ENCODE results near the gene COL27A1. TPM values are rescaled to one million over a fixed set of nuclear protein-coding genes. Genes with fewer than 3 reads are reported as not detected.

Gene COL27A1
- total RNA-seq, 2 experiments from 2014 or later, result 1.7 to 1.9 TPM

Small RNAs within 50 kb of the gene (microRNA-seq; reads per million reads assigned to microRNA genes)
- 70.8 reads per million, percentile 50 among the genes with 10 or more reads in this experiment for gene MIR455

Other genes starting within 250 kb of the COL27A1 start
- not detected for gene AMBP, start 77.2 kb upstream of the COL27A1 start, total RNA-seq
- gene KIF12, start 56.2 kb upstream of the COL27A1 start, total RNA-seq, result not detected
- gene ORM1, start 167.6 kb downstream of the COL27A1 start, total RNA-seq, result not detected
- gene ORM2, start 174.3 kb downstream of the COL27A1 start, total RNA-seq, result not detected
- gene AKNA, start 232.4 kb downstream of the COL27A1 start, total RNA-seq, result 100 to 1,000 TPM; 482 to 492 TPM